ENCODE results near the gene DENND1A.
A peak's percentile ranks its signal among the peaks of the same experiment; 100 is the strongest.

The DENND1A gene

DNA sequence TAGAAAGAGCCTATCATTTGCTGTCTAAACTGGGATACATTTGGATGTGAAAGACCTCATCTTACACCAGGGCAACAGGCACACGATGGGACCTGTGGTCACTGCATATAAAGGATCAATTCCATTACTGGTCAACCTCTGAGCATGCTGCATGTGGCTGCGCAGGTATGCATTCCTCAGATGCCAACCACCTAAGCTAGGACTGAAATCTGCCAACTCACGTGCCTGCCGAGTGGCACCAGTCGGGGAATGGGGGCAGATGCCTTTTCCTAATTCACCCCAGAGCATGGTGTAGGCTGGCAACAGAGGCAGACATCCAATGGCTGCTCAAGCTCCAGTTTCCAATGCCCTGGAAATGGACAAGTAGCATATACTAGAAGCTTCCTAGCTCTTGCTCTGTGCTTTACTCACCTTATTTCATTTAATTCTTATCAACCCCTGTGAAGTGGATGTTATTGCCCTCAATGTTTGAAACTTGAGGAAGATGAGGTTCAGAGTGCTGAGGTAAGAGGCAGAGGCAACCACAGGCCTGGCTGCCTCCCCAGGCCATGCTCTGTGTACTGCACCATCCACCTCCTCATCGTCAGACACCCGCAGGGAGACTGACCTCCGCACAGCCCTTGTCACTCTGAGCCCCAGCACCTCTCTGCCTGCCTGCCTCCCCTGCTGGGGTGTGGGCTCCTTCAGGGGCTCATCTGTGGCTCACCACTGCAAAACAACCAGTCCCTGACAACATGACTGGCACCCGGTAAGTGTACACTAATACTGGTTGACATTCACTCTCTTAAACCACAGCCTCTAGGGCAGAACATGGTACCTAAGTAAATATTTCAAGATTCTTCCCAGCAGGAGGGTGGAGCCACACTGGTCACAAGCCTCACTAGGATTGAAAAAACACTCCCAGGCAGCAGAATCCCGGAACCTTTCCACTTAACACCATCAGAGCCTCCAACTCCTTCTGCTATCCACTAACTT, 345.4 kb downstream of the DENND1A start:
- DNase-seq (ENCODE audit: low read depth in 2 of 2): no peak

DNA sequence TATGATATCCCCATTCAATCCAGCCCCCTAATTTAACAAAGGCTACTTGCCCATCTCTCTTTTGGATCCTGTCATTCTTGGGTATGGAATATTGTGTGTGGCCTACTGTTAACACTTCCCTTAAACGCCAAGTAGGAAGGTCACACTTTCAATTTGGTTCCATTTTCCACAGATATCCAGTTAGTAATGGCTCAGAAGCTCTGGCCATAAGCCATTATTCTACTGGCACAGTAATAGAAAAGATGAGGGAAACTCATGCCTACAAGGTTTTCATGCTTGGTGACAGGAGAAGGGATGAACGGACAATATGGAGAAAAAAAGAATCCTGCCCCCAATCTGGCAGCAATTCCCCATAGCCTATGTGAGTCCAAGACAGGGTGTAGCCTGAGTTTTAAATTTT, 346.3 kb downstream of the DENND1A start:
- no peak for DNase-seq (ENCODE audit: low read depth in 2 of 2)

- DNase-seq (ENCODE audit: low read depth in 2 of 2): no peak
These were observed 358.7 kb downstream of the DENND1A start for GRCh38 chr9:123571240-123571639.

DNA sequence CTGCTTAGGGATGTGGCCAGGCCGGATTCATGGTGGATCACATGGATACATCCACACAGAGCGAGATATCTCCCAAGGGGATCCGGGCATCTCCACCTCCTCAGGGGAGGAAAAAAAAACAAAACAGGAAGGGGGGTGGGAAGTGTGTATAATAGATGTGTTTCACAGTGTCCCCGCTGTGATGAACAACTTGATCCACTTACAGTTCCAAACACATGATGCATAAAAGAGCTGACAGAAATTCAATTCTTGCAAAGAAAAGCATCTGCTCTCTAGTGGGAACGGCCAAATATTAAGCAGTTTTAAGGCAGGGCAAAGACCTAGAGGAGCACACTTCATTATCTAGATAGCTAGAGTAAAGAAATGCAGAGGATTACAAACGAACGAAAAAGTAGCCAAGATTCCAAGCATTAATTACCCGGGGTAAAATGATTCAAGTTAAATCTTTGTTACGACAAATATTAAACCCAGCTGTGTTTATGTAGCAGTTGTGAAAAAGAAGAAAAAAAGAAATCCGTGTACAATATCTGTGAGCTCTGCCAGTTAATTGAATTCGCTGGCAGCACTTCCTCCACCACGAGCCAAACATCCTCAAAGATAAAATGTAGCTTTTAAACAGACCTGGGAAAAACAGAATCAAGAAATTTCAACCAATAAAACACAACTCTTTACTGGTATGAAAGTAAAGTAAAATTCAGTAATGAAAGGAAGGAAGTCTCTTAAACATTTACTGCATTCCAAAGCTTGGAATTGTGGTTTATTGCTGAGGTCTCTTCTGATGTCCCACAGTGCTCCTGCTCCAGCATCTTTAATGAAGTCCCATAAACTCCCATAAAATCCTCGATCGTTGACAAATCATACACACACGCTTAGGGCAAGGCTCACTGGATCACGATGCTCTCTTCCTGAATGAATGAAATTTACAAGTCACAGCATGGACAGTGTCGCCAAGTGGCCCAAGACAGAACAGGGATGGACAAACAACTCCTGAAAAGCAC, 360.9 kb downstream of the DENND1A start:
- DNase-seq (ENCODE audit: low read depth in 2 of 2): no peak

GRCh38 chr9:123567013-123567412, 362.9 kb downstream of the DENND1A start:
- DNase-seq (ENCODE audit: low read depth in 2 of 2): no peak

DNA sequence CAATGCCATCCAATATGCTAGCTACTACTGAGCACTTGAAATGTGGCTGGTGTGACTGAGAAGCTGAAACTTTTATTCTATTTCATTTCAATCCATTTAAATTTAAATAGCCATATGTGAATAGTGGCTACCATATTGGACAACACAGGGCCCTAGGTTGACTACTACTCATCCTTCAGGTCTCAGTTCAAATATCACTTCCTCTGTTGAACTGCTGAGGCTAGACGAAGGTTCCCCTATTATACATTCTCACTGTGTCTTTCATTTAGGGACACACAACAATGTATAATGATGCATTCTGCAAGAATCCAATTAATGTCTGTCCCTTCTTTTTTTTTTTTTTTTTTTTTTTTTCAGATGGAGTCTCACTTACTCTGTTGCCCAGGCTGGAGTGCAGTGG, 365.3 kb downstream of the DENND1A start:
- DNase-seq (ENCODE audit: low read depth in 2 of 2): no peak

GRCh38 chr9:123562844-123563346, 367.0 kb downstream of the DENND1A start:
- no peak for DNase-seq (ENCODE audit: low read depth in 2 of 2)

GRCh38 chr9:123561046-123561445, 368.9 kb downstream of the DENND1A start:
- no peak for DNase-seq (ENCODE audit: low read depth in 2 of 2)

GRCh38 chr9:123556464-123557435, 373.2 kb downstream of the DENND1A start:
- no peak for DNase-seq (ENCODE audit: low read depth in 2 of 2)

DNA sequence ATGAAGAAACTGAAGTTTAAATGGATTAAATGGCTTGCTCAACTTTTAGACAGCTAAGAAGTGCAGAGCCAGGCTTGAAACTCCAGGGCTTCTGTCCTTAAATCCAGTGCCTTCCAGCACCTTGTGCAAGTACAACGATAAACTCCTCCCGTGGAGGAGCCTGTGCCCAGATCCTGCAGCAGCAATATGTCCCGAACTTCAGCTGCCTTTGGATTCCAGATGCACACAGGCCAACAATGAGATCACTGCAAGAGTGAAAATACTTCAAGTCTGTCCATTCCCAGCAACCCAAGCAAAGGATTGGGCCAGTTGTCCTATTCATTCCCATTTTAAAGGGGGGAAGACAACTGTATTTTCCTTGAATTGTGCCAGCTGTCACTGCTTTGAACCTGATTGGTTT, 374.3 kb downstream of the DENND1A start:
- DNase-seq (ENCODE audit: low read depth in 2 of 2): no peak

DNA sequence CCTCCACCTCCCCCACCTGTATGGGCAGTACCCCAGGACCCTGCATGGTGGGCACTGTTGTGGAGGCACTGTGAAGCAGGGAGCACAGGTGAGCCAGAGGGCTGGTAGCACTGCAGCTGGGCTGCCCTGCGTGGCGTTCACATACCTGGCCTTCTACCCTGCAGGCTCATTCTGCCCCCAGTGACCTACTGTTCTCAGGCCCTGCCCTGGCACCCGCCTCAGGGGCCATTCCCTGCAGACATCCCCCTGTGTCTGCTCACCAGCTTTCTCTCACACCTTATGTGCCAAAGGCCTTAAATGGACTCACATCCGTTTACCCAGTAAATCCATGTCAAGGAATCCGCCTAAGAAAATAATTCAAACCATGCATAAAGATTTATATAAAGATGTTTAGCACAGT, 377.4 kb downstream of the DENND1A start:
- no peak for DNase-seq (ENCODE audit: low read depth in 2 of 2)

DNA sequence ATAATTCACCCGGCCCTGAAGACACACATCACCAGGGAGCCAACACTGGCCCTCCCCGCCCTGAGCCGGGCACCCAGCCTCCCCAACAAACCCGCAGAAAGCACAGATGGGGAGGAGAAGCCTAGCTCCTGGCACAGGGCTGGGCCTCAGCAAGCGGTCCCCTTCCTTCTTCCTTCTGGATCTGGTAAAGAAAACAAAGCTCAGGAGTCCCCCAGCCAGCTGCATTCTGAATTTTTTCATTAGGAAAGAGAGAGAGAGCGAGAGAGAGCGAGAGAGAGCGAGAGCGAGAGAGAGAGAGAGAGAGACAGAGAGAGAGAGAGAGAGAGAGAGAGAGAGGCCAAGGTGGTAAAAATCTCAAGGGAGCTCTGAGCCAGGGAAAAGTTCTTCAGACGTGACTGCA, 378.2 kb downstream of the DENND1A start:
- no peak for DNase-seq (ENCODE audit: low read depth in 2 of 2)

- DNase-seq (ENCODE audit: low read depth in 2 of 2): no peak
These were observed 379.1 kb downstream of the DENND1A start for GRCh38 chr9:123550797-123551196.

GRCh38 chr9:123550012-123550411, 379.9 kb downstream of the DENND1A start:
- no peak for DNase-seq (ENCODE audit: low read depth in 2 of 2)

- DNase-seq (ENCODE audit: low read depth in 2 of 2): peak in 1 of 2 donors; percentile 3
These were observed 381.0 kb downstream of the DENND1A start for GRCh38 chr9:123548741-123549545.

DNA sequence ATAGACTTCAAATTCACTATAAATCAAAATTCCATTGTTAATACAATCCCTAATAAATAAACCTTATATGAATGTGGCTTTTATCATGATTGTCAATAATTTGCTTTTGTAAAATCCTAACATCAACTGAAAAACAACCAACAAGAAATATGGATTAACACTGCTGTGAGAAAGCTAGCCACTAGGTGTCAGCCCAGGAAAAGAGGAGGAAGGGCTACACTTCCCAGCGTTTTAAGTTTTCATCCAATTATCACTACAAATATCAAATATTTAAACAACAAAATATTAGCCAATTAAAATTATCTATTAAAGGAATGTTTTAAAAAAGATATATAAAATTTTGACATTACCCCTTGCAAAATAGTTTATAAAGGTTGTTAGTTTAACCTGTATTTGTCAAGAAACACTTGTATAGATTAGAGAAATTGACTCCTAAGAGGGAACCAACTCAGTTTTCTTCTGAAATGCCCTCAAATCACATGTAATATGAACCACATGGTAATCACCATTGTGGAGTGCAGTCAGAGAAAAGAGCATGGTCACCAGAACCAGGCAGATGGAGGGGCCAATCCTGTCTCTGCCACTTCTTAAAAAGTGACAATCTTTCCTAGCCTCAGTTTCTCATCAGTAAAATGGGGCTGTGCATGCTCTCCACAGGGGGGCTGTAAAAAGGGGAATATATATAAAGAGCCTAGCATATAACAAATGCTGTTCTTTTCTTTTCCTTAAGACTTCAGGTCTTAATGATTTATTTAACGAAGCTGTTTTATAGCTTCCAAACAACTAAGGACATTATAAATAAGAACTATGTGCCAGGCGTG, 385.7 kb downstream of the DENND1A start:
- DNase-seq (ENCODE audit: low read depth in 2 of 2): no peak

DNA sequence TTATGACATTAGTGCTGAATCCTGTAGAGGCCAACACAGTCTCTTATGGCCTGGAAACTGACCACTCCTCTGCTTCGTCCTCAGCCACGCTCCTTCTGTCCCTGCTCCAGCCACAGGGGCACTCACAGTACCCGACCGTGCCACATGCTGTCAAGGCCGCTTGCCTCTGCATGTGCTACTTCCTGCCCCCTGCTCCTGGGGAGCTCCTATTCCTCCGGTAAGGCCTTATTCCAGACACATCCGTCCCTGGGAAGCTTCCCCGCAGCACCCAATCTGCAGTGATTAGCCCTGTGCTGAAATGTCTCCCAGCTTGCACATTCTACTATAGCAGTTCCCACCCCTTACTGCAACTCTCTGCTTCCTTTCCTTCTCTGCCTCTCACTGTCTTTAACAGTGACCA, 386.4 kb downstream of the DENND1A start:
- DNase-seq (ENCODE audit: low read depth in 2 of 2): no peak

- DNase-seq (ENCODE audit: low read depth in 2 of 2): no peak
These were observed 387.3 kb downstream of the DENND1A start for GRCh38 chr9:123542435-123543225.

Data from activated CD8-positive, alpha-beta memory T cell treated with anti-CD3 and anti-CD28 coated beads for 4 hours (primary cell).